NCI-H1417 treated with DMSO at 0.1 percent for 48 hours (cell line): ENCODE results near the gene ARPC1B.
"Not testable (repeated sequence)": the region's sequence is repeated elsewhere in the genome, so short reads cannot be mapped to it uniquely, and the experiment has no call there.

Source experiments
- DNase-seq: peaks from one replicate; lab custom pipeline; 2025; lab: John Stamatoyannopoulos, UW

The ARPC1B gene

GRCh38 chr7:99374111-99375064 is at the start of gene ARPC1B:
Gene ARPC1B (plus strand): TSS chr7:99374730. CDS start chr7:99385715, 10,985 bp downstream.
- no peak for DNase-seq

GRCh38 chr7:99325001-99325493 is 49.5 kb upstream of the ARPC1B start:
- DNase-seq: no peak

- peak; percentile 38 for DNase-seq
Observed at GRCh38 chr7:99325592-99326407, 48.7 kb upstream of the ARPC1B start, which contains the start of gene ARPC1A. Gene ARPC1A (plus strand): TSS chr7:99325898. CDS start chr7:99333354, 7,456 bp downstream.

GRCh38 chr7:99326408-99326782 is 48.1 kb upstream of the ARPC1B start:
- no peak for DNase-seq

- DNase-seq: not testable (repeated sequence)
Observed at GRCh38 chr7:99330314-99330961, 44.1 kb upstream of the ARPC1B start.

- DNase-seq: no peak
Observed at GRCh38 chr7:99331002-99331401, 43.5 kb upstream of the ARPC1B start.

GRCh38 chr7:99339595-99339994 is 34.9 kb upstream of the ARPC1B start:
- no peak for DNase-seq

- DNase-seq: no peak
Observed at GRCh38 chr7:99340659-99341058, 33.9 kb upstream of the ARPC1B start.

GRCh38 chr7:99344061-99344647 is 30.4 kb upstream of the ARPC1B start:
- DNase-seq: no peak

GRCh38 chr7:99350641-99351040 is 23.9 kb upstream of the ARPC1B start:
- DNase-seq: not testable (repeated sequence)

- DNase-seq: no peak
Observed at GRCh38 chr7:99352247-99352646, 22.3 kb upstream of the ARPC1B start.

- no peak for DNase-seq
Observed at GRCh38 chr7:99355098-99355497, 19.4 kb upstream of the ARPC1B start.

GRCh38 chr7:99357701-99358490 is 16.6 kb upstream of the ARPC1B start:
- DNase-seq: no peak

- not testable (repeated sequence) for DNase-seq
Observed at GRCh38 chr7:99358521-99358920, 16.0 kb upstream of the ARPC1B start.

- DNase-seq: no peak
Observed at GRCh38 chr7:99359465-99360154, 14.9 kb upstream of the ARPC1B start.

- DNase-seq: no peak
Observed at GRCh38 chr7:99362801-99363200, 11.7 kb upstream of the ARPC1B start.

GRCh38 chr7:99363286-99363685 is 11.2 kb upstream of the ARPC1B start:
- no peak for DNase-seq

GRCh38 chr7:99365318-99366141 is 9.0 kb upstream of the ARPC1B start:
- DNase-seq: no peak

GRCh38 chr7:99366646-99367045 is 7.9 kb upstream of the ARPC1B start:
- DNase-seq: no peak
